GM18526 (cell line): Measurements from ENCODE around the gene NAA25.

Source experiments
- POLR2A ChIP-seq: IDR thresholded peaks from 3 replicates; pipeline ENCODE4 v1.6.1; 2011; ENCODE audit not compliant: insufficient read length; ENCODE audit errors: extremely low read depth

Gene NAA25

DNA sequence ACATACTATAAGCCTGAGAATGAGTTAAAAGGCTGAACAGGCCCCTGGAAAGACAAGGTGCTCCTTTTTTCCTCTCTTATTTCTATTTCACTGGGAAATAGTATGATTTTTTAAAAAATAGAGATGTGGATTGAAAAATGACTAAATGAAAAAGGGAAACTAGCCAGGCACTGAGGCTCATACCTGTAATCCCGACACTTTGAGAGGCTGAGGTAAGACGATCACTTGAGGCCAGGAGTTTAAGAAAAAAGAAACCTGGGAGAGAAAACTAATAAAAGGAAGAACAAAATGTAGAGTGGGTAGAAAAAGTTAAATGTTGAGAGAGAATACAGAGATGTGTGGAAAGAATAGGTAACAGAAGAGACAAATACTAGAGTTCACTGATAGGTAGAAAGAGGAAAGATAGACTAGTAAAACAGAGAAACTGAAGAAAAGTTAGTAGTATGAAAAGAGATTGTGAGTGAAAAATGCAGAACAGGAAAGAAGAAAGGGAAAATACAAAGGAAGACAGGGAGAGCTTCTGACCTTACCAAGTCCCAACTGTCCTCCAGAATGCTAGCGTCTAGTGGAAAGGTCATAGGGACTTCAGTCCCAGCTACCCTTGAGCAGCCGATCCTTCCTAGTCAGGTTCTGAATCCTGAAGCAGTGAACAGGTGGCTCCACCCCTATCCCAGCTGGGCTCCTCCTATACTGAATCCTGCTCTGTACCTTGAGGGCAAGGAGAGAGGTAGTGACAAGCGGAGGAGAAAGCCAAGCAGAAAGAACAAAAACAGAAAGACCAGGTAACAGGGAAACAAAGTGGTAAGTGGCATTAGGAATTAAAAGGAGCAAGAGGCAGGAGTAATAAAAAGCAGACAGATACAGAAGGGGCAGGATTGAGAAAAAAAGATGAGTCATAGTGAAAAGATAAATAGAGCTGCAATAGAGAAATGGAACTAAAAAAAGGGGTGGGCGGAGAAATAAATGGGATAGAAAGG lies 102.9 kb downstream of the NAA25 start:
- TF ChIP-seq POLR2A: no peak

DNA sequence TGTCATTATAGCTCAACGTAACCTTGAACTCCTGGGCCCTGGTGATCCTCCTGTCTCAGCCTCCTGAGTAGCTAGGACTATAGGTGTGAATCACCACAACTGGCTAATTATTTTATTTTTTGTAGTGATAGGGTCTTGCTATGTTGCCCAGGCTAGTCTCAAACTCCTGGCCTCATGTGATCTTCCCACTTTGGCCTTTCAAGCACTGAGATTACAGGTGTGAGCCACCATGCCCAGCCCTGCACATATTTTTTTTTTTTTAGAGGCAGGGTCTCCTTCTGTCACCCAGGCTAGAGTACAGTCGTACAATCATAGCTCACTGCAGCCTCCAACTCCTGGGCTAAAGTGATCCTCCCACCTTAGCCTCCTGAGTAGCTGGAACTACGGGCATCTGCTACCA lies 104.5 kb downstream of the NAA25 start:
- TF ChIP-seq POLR2A: no peak

DNA sequence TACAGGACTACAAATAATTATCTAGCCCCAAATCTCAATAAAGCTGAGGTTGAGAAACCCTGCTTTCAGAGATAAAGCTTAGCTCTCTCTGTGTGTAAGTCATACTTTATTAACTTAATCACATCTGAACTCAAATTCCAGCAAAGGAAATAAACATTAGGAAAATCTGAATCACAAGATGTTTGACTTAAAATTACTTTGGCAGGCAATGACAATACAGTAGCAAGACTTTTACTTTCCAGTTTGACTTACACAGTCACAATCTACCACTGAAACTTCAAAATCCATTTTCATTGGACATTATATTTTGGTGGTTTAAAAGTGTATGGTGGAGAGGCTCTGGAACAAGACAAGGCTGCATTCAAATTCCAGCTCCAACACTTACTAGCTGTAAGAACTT lies 107.0 kb downstream of the NAA25 start:
- TF ChIP-seq POLR2A: no peak

DNA sequence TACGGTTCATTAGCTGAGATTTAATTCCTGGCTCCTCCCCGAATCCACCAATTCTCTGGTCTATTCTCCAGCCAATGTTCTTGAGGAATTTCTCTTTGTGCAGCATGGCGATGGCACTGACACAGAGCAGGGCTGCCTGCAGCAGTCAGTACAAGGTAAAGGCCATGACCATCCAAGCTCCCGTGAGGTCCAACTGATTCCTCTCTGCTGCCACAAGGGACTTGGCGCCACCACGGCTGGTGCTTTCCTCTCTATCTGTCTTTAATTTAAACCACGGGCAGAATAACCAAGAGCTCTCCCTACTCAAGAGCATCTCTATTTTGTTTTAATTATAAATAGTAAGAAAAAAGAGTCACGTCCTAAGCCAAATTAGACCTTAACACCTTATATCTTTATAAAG lies 107.8 kb downstream of the NAA25 start:
- no peak for TF ChIP-seq POLR2A

DNA sequence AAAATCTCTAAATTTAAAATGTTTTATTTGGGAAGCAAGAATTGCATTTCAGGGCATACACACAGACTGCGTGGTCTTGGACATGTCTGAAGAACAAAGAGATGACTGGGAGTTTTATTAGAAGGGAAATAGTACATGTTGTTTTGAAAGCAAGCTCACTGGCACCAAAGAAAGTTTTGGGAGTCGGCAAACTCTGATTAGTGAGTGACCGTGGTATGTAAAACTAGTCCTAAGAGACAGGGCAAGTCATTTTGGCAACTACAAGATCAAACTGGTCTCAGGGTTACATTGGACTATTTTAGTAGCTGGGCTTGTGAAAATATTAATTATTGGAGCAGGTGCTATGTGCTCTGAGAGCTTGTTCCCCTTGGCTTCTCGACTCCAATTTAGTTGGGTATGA lies 110.6 kb downstream of the NAA25 start:
- no peak for TF ChIP-seq POLR2A

DNA sequence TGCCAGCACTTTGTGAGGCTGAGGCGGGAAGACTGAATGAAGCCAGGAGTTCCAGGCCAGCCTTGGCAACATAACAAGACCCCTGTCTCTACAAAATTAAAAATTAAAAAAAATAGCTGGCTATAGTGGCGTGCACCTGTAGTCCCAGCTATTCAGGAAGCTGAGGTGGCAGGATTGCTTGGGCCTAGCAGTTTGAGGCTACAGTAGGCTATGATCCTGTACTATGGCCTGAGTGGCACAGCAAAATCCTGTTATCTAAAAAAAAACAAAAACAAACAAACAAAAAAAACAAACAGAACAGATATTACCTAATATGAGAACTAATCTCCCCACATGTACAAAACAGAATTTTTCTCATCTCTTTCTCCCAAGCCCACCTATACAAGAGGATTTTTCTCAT lies 111.3 kb downstream of the NAA25 start:
- no peak for TF ChIP-seq POLR2A

DNA sequence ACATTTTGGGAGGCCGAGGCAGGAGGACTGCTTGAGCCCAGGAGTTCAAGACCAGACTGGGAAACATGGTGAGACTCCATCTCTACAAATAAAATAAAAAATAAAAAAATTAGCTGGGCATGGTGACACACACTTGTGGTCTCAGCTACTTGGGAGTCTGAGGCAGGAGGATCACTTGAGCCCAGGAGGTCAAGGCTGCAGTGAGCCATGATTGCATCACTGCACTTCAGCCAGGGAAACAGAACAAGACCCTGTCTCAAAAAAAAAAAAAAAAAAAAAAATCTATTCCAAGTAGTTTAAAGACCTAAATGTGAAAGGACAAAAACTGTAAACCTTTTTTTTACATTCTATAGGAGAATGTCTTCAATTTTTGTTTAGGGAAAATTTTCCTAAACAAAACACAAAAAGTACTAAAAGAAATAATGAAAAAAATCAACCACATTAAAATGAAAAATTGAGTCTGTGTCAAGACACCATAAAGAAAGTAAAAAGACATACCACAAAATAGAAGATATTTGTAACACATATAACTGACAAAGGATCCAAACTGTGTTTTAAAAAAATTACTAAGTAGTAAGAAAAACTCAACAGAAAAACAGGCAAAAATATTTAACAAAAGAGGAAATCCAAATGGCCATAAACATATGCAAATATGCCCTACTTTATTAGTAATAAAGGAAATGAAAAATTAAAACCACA lies 112.7 kb downstream of the NAA25 start:
- no peak for TF ChIP-seq POLR2A

DNA sequence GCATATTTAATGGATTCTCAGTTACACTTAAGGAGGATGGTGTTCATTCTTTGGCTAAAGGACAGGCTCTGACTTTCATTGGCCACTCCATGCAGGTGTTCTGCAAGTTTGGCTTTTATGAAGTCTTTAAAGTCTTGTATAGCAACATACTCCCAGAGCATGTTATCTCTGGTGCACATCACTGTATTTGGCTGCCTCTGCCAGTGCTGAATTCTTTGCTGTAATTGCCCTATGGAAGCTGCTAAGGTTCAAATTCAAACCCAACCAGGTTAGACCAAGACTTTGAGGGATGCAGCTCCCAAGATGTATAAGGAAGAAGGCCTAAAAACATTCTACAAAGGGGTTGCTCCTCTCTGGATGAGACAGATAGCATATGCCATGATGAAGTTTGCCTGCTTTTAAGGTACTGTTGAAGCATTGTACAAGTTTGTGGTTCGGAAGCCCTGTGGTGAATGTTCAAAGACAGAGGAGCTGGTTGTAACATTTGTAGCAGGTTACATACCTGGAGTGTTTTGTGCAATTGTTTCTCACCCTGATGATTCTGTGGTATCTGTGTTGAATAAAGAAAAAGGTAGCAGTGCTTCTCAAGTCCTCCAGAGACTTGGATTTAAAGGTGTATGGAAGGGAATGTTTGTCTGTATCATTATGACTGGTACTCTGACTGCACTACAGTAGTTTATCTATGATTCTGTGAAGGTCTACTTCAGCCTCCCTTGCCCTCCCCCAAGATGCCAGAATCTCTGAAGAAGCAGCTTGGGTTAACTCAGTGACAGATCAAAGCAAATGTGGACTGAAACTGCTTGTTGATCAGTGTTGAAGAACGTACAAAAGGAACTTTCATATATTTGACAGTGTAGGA lies 115.1 kb downstream of the NAA25 start:
- TF ChIP-seq POLR2A: no peak

DNA sequence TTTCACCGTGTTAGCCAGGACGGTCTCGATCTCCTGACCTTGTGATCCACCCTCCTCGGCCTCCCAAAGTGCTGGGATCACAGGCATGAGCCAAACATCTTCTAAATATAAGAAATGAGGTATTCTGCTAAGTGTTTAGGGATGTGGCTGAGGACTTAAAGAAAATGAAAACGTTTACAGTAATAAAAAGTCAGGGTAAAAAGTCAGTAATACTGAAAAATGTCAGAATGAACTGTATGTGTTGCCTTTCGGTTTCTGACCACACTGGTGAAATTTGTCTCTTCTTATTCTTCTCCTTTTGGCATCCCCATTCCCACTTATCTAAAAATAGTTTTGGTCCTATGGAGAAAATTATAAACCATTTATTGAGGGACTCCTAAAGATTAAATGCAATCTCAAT lies 116.1 kb downstream of the NAA25 start:
- TF ChIP-seq POLR2A: no peak

DNA sequence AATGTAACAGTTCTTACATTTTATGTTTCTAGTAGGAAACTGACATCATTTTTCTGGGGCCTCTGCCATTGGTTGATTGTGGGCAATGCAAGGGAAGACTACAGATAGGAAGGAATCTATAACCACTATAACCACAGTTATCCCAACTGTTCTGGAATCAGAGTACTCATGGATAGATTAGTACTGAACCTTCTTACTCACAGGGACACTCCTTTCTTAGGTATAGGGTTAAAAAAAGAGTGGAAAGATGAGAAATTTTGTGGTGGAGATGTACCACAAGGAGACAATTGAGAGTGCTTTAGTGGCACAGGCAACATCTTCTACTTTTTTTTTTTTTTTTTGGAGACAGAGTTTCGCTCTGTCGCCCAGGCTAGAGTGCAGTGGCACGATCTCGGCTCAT lies 116.6 kb downstream of the NAA25 start:
- TF ChIP-seq POLR2A: no peak

DNA sequence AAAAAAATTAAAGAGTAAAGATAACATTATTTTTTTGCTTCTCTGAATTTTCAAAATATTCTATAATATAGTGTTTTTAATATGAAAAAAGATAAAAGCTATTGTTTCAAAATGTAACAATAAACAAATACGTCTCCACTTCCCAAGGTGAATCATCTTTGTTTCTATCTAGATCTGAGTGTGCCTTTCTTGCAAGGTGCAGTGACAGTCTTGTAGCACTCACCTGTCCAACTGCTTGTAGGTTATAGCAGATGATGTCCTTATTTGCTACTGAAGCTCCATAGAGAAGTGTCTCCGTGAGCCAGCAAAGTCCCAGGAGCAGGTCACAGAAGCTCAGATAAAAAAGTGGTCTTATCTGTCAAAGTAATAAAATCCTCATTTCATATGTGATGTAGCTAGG lies 117.0 kb downstream of the NAA25 start:
- no peak for TF ChIP-seq POLR2A

DNA sequence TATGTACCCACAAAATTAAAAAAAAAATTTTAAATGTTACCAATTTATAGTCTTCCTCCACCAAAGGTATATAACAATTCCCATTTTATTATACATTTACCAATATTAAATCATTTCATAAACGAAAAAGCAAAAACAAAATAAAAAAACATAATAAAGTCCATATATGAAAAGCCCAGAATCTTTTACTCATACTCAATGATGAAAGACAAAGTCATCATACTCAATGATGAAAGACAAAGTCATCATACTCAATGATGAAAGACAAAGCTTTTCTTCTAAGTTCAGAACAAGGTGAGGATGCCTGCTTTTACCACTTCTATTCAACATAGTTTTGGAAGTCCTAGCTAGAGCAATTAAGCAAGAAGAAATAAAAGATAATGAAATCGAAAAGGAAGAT lies 123.8 kb downstream of the NAA25 start:
- no peak for TF ChIP-seq POLR2A

DNA sequence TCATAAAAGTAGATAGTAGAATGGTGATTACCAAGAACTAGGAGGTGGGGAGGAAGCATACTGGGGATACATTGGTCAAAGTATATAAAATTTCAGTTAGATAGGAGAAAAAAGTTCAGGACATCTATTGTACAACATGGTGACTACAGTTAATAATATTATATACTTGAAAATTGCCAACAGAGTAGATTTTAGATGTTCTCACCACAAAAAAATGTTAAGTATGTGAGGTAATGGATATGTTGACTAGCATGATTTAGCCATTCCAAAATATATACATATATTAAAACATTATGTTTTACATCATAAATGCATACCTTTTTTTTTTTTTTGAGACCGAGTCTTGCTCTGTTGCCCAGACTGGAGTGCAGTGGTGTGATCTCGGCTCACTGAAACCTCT lies 126.6 kb downstream of the NAA25 start:
- no peak for TF ChIP-seq POLR2A

DNA sequence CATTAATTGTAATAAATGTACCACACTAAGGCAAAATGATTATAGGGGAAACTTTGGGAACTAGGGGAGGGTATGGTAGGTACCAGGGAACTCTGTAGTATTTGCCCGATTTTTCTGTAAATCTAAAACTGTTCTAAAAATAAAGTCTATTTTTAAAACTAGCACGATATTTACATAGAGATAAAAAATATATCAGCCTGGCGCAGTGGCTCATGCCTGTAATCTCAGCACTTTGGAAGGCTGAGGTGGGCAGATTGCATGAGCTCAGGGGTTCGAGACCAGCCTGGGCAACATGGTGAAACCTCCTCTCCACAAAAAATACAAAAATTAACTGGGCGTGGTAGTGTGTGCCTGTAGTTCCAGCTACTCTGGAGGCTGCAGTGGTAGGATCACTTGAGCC lies 128.0 kb downstream of the NAA25 start:
- no peak for TF ChIP-seq POLR2A

DNA sequence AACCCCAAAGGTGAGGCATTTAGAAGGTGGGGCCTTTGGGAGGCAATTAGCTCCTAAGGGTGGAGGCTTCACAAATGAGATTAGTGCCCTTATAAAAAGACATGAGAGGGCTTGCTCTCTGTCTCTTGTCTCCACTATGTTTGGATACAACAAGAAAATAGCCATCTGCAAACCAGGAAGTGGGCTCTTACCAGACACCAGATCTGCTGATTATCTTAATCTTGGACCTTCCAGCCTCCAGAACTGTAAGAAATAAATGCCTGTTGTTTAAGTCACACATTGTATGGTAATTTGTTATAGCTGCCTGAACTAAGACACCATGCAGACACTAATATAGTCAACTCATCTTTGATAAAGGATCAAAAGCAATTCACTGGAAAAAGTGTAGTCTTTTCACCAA lies 130.0 kb downstream of the NAA25 start:
- TF ChIP-seq POLR2A: no peak
